Colonic mucosa (tissue), 4 donors: ENCODE results near the gene DOLPP1. TPM values are rescaled to one million over a fixed set of nuclear protein-coding genes. Genes with fewer than 3 reads are reported as not detected.

Experiments used
- DNase-seq: peaks from one replicate; pipeline ENCODE4 v3.0.0-alpha.2; 2020
- H3K27ac ChIP-seq: fragments of 200-600 bp; one replicate; pipeline ENCODE4 v1.8.0; 2021
- H3K27me3 ChIP-seq: fragments of 200-600 bp; one replicate; pipeline ENCODE4 v1.8.0; 2021
- H3K36me3 ChIP-seq: fragments of 200-600 bp; one replicate; pipeline ENCODE4 v1.8.0; 2021
- H3K4me1 ChIP-seq: fragments of 200-600 bp; one replicate; pipeline ENCODE4 v1.8.0; 2021; ENCODE audit warnings: mild to moderate bottlenecking
- H3K4me3 ChIP-seq: fragments of 200-600 bp; one replicate; pipeline ENCODE4 v1.8.0; 2021
- H3K9ac ChIP-seq, 2 donors: one replicate each; pipeline ENCODE4 v1.7.0; 2013; ENCODE audit warnings: control low read depth in 2 of 2, low read depth in 2 of 2, low read length in 2 of 2
- H3K9me3 ChIP-seq: fragments of 200-600 bp; one replicate; pipeline ENCODE4 v1.8.0; 2021
- CTCF ChIP-seq: fragments of 200-600 bp; IDR thresholded peaks from one replicate; pipeline ENCODE4 v1.8.0; 2022; ENCODE audit warnings: antibody characterized with exemption, mild to moderate bottlenecking
- intact Hi-C: fragments of 100-400 bp; cut with DNase I; formaldehyde crosslinking; loops from one replicate; pipeline ENCODE4 v1.14.1; 2022
- total RNA-seq, 2 donors: library from RNA; stranded (reverse); fragmentation: NEBNext Ultra II Directional in 1 of 2; extraction: Animal tissue kit (Norgen Biotek cat#: 25700) in 1 of 2; gene quantifications; one replicate each; pipeline ENCODE4 v1.2.1, GENCODE V29; 2021
- donor health status: healthy.
- donor health status: DM: no; HTN: no; CAD: no.
- donor health status: DM: no; HTN: no; CAD: no.

Gene DOLPP1
- total RNA-seq, 2 donors from 2014 or later: 33.9 to 37.3 TPM

- peak overlapping the region; percentile 84 for H3K27ac ChIP-seq
- H3K9me3 ChIP-seq: no peaks in the 10 kb centered on the region
- DNase-seq: peak; percentile 82
- H3K27me3 ChIP-seq: no peaks in the 10 kb centered on the region
- intact Hi-C loops: no loop called here
- no peak for TF ChIP-seq CTCF
- no peak overlapping the region for H3K4me3 ChIP-seq
- H3K36me3 ChIP-seq: no peaks in the 10 kb centered on the region
- peak overlapping the region; percentile 37 to 70 for H3K9ac ChIP-seq
- H3K4me1 ChIP-seq: peaks cover 18% of the 10 kb centered on the region
These were observed 2.0 kb upstream of the DOLPP1 start for GRCh38 chr9:129078691-129079503.

GRCh38 chr9:129079829-129080228 lies 1.1 kb upstream of the DOLPP1 start:
- Histone ChIP-seq H3K9me3 (no peaks in the 10 kb centered on the region), H3K27ac (peak overlapping the region; percentile 21), H3K4me1 (peaks cover 18% of the 10 kb centered on the region), H3K9ac (peak overlapping the region in 1 of 2 donors; percentile 84), H3K4me3 (peak overlapping the region; percentile 81), H3K36me3 (no peaks in the 10 kb centered on the region), H3K27me3 (no peaks in the 10 kb centered on the region)
- DNase-seq: no peak
- no peak for TF ChIP-seq CTCF
- intact Hi-C loops: no loop called here

- Histone ChIP-seq H3K9me3 (no peaks in the 10 kb centered on the region), H3K27ac (peak overlapping the region; percentile 21), H3K36me3 (no peaks in the 10 kb centered on the region), H3K27me3 (no peaks in the 10 kb centered on the region), H3K9ac (peak overlapping the region; percentile 64 to 84), H3K4me3 (peak overlapping the region; percentile 81), H3K4me1 (peaks cover 18% of the 10 kb centered on the region)
- no peak for DNase-seq
- TF ChIP-seq CTCF: no peak
- intact Hi-C loops: no loop called here
These were observed 662 bp upstream of the DOLPP1 start for GRCh38 chr9:129080298-129080600.

- Histone ChIP-seq H3K9ac (peak overlapping the region; percentile 52 to 91), H3K9me3 (no peaks in the 10 kb centered on the region), H3K36me3 (peaks cover 9% of the 10 kb centered on the region), H3K27me3 (no peaks in the 10 kb centered on the region), H3K4me3 (peak overlapping the region; percentile 81), H3K4me1 (peaks cover 18% of the 10 kb centered on the region), H3K27ac (peak overlapping the region; percentile 87)
- no peak for TF ChIP-seq CTCF
- intact Hi-C loops: no loop called here
- DNase-seq: no peak
These were observed 535 bp downstream of the DOLPP1 start for GRCh38 chr9:129081388-129081904.

GRCh38 chr9:129084087-129084486 lies 3.2 kb downstream of the DOLPP1 start:
- Histone ChIP-seq H3K9ac (no peak overlapping the region), H3K4me3 (no peak overlapping the region), H3K9me3 (no peaks in the 10 kb centered on the region), H3K4me1 (peaks cover 12% of the 10 kb centered on the region), H3K36me3 (peaks cover 15% of the 10 kb centered on the region), H3K27ac (peak overlapping the region; percentile 1), H3K27me3 (no peaks in the 10 kb centered on the region)
- no peak for TF ChIP-seq CTCF
- intact Hi-C loops: no loop called here
- DNase-seq: no peak
